WERI-Rb-1 (cell line): Measurements from ENCODE around the gene TGM1.
A peak's percentile ranks its signal among the peaks of the same experiment; 100 is the strongest.
"Not testable (repeated sequence)": the region's sequence is repeated elsewhere in the genome, so short reads cannot be mapped to it uniquely, and the experiment has no call there.

ENCODE experiments used
- DNase-seq: peaks from one replicate; pipeline ENCODE4 v3.0.0-alpha.2; 2020
- H3K27ac ChIP-seq: fragments of 250-450 bp; sonication (Bioruptor Pico); 2 replicates; pipeline ENCODE4 v1.5.1; 2020; ENCODE audit warnings: mild to moderate bottlenecking, moderate library complexity
- H3K27me3 ChIP-seq: fragments of 250-450 bp; sonication (Bioruptor Pico); 2 replicates; pipeline ENCODE4 v1.5.1; 2021; ENCODE audit warnings: mild to moderate bottlenecking, low read depth, moderate library complexity; ENCODE audit not compliant: insufficient read depth, severe bottlenecking
- H3K36me3 ChIP-seq: fragments of 250-450 bp; sonication (Bioruptor Pico); 2 replicates; pipeline ENCODE4 v1.5.1; 2020; ENCODE audit warnings: mild to moderate bottlenecking, moderate library complexity
- H3K4me3 ChIP-seq: 2 replicates; pipeline ENCODE4 v1.5.1; 2011; ENCODE audit warnings: low read depth, mild to moderate bottlenecking, control low read depth, low read length
- H3K9me3 ChIP-seq: fragments of 250-450 bp; sonication (Bioruptor Pico); 2 replicates; pipeline ENCODE4 v1.5.1; 2021; ENCODE audit warnings: mild to moderate bottlenecking, moderate library complexity; ENCODE audit not compliant: severe bottlenecking
- TF ChIP-seq, protein P1 (sequence below): IDR thresholded peaks from 2 replicates; pipeline ENCODE4 v1.5.1; 2011; ENCODE audit warnings: low read depth, mild to moderate bottlenecking, control low read depth, inconsistent platforms, low read length

Gene TGM1

DNA sequence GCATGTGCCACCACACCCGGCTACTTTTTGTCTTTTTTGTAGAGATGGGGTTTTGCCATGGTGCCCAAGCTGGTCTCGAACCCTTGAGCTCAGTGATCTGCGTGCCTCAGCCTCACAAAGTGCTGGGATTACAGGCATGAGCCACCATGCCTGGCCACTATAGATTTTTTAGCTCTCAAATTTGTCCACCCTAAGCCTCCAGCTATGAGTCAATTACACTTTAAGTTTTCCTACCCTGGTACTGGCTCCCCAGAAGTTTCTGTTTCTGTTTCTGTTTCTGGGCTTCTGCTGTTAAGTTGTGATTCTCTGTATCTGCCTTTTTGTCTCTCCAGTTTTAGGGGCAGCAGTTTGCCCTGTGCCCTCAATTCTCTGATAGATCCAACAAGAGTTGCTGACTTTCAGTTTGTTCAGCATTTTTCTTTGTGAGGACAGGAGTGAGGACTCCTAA is 16.2 kb downstream of the TGM1 start:
- TF ChIP-seq, protein P1, sequence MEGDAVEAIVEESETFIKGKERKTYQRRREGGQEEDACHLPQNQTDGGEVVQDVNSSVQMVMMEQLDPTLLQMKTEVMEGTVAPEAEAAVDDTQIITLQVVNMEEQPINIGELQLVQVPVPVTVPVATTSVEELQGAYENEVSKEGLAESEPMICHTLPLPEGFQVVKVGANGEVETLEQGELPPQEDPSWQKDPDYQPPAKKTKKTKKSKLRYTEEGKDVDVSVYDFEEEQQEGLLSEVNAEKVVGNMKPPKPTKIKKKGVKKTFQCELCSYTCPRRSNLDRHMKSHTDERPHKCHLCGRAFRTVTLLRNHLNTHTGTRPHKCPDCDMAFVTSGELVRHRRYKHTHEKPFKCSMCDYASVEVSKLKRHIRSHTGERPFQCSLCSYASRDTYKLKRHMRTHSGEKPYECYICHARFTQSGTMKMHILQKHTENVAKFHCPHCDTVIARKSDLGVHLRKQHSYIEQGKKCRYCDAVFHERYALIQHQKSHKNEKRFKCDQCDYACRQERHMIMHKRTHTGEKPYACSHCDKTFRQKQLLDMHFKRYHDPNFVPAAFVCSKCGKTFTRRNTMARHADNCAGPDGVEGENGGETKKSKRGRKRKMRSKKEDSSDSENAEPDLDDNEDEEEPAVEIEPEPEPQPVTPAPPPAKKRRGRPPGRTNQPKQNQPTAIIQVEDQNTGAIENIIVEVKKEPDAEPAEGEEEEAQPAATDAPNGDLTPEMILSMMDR: no peak
- DNase-seq: no peak
- Histone ChIP-seq H3K4me3 (no peak overlapping the region), H3K9me3 (no peaks in the 10 kb centered on the region), H3K27me3 (no peaks in the 10 kb centered on the region), H3K36me3 (no peaks in the 10 kb centered on the region), H3K27ac (no peak overlapping the region)

DNA sequence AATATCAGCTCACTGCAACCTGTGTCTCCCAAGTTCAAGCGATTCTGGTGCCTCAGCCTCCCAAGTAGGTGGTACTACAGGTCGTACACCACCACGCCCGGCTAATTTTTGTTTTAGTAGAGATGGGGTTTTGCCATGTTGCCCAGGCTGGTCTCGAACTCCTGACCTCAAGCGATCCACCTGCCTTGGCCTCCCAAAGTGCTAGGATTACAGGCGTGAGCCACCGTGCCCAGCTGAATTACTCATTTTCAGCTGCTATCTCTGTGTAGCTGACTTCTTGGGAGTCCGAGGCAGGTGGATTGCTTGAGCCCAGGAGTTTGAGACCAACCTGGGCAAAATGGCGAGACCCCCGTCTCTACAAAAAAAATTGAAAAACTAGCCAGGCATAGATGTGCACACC is 17.6 kb downstream of the TGM1 start:
- not testable (repeated sequence) for H3K36me3 ChIP-seq, H3K27ac ChIP-seq, H3K4me3 ChIP-seq, H3K27me3 ChIP-seq, H3K9me3 ChIP-seq, DNase-seq

DNA sequence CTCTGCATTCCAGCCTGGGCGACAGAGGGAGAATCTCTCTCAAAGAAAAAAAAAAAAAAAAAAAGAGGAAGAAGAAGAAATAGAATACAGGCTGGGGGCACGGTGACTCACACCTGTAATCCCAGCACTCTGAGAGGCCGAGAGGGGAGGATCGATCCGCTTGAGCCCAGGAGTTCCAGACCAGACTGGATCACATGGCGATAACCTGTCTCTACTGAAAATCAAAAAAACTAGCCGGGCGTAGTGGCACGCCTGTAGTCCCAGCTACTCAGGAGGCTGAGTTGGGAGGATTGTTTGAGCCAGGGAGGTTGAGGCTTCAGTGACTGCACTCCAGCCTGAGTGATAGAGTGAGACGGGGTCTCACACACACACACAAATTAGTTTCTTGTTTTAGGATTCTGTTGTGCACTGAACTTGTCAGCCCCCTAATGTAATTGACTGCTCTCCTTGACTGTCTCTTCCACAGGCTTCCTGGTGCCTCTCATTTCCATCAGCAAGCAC is 19.6 kb downstream of the TGM1 start:
- peak overlapping the region; percentile 73 for H3K4me3 ChIP-seq
- H3K36me3 ChIP-seq: peaks cover 29% of the 10 kb centered on the region
- no peaks in the 10 kb centered on the region for H3K9me3 ChIP-seq
- TF ChIP-seq, protein P1: no peak
- peak overlapping the region; percentile 97 for H3K27ac ChIP-seq
- no peaks in the 10 kb centered on the region for H3K27me3 ChIP-seq
- DNase-seq: peak; percentile 53

DNA sequence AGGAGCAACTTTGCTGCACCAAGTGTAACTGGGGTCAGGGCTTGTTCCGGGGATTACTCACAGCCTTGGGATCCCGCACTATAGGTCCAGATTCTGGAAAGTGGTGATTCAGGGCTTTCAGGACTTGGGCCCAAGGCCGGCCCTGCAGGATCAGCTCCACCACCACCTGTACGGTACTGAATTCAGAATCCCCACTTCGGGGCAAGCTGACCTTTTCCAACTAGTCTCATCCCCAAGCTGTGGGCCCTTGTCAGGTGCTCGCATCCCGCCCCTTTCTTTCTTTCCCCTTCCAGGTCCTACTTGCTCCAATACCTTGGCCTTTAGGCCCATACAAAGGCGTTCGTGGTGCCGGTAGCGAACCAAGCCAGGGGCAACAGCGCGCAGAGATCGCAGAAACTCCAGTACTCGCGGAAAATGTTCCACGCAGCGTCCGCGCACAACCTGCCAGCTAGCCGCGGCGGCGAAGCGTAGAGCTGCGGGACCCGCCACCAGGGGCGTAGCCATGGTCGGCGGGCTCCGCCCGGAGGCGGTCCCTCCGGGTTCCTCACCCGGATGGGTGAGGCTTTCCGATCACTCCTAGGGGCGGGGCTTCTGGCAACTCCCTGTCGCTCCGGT is 21.0 kb downstream of the TGM1 start:
- Histone ChIP-seq H3K36me3 (peaks cover 44% of the 10 kb centered on the region), H3K4me3 (peak overlapping the region; percentile 73), H3K27me3 (no peaks in the 10 kb centered on the region), H3K27ac (peak overlapping the region; percentile 97), H3K9me3 (no peaks in the 10 kb centered on the region)
- DNase-seq: peak; percentile 93
- TF ChIP-seq, protein P1: peak; percentile 54

DNA sequence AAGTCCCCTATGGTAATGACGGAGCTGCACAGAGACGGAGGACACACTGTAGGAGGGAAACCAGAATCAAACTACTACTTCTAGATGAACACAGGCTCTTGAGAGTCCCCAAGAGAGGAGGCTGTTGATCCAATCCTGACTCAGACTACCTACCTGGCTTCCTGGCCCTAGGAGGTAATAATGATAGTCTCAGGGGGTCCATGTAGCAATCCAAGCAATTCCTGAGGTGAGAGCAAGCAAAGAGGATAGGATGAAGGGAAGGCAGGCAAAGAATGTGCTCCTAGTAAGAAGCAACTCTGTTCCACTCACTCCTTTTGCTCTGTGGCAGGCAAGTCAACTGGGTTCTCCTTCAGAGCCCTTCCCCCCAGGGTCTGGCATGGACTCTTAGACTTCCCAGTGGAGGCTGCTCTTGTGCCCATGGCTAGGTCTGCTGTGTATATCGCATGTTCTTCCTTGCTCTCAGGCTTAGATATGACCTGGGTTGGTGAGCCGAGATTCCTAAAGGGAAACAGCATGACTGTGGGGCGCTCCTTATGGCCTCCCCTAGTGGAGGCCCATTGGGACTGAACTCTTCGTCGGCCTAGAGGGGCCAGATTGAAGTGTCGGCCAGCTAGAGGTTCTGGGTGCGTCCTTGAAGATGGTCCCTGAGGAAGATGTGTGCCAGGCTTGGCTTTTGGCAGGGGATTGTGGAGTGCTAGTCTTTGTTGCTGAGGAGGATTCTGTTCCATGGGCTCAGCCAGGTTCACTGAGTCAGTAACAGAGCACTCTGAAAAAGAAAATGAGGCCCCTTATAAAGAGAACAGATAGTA is 22.7 kb downstream of the TGM1 start:
- H3K9me3 ChIP-seq: no peaks in the 10 kb centered on the region
- no peak for DNase-seq
- H3K27ac ChIP-seq: no peak overlapping the region
- H3K36me3 ChIP-seq: peaks cover 58% of the 10 kb centered on the region
- TF ChIP-seq, protein P1: no peak
- no peak overlapping the region for H3K4me3 ChIP-seq
- H3K27me3 ChIP-seq: no peaks in the 10 kb centered on the region

DNA sequence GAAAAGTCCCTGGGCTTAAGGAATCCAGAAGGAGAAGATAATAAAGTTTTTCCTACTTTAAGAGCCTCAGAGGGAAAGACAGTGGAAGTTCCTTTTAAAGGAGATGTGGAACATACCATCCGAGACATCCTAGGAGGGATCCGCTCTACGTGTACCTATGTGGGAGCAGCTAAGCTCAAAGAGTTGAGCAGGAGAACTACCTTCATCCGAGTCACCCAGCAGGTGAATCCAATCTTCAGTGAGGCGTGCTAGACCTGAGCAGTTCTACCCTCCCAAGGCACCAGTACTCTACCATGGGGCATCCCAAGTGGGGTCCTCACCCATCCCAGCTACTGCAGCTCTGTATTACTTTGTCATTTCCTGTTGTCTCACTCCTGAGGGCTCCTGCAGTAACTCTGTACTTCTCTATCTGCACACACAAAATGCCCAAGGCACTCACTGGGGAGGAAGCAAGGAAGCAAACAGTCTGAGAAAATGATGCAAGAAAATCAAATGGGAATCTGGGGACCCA is 24.4 kb downstream of the TGM1 start:
- Histone ChIP-seq H3K27me3 (no peaks in the 10 kb centered on the region), H3K36me3 (peaks cover 64% of the 10 kb centered on the region), H3K4me3 (no peak overlapping the region), H3K27ac (no peak overlapping the region), H3K9me3 (no peaks in the 10 kb centered on the region)
- no peak for DNase-seq
- TF ChIP-seq, protein P1: no peak
